A204.1 (cell line): ENCODE data around the gene RPH3AL.
"Not testable (repeated sequence)": the region's sequence is repeated elsewhere in the genome, so short reads cannot be mapped to it uniquely, and the experiment has no call there.

ENCODE experiments used
- FAIRE-seq: peaks from 2 replicates; lab custom pipeline; 2012; peaks lifted over from hg19 to GRCh38; lab: Jason Lieb, UNC

The RPH3AL gene

DNA sequence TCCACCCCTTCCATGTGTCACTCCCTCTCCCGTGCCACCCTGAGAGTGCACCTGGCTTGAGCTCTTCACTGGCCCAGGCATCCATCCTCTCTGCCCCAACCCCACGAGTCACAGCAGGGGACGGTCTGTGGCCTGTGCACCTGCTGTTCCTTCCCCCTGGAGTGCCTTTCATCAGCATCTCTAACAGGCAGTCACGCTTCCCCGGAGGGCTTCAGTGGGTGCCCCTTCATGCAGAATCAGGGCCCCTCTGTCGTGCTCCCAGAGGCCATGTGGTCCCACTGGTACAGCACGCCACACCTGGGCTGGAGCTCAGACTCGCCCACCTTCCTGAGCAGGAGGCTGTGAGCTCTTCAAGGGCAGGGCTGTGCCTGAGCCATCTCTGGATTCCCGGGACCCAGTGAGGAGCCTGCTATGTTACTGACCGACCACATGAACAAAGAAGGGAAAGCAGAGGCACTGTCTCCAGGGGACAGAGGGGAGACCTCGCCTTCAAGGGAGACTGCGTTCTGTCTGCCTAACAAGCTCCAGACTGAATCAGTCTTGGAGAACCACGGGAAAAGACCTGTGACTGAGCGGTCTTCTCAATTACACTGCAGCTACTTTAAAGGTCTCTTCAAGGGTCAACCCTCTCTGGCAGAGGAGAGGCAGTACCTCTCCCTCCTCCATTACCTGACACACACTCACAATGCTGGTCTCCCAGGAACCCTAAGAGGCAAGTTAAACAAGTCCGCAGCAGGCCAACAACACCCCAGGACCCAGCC lies 92.4 kb downstream of the RPH3AL start:
- no peak for FAIRE-seq

DNA sequence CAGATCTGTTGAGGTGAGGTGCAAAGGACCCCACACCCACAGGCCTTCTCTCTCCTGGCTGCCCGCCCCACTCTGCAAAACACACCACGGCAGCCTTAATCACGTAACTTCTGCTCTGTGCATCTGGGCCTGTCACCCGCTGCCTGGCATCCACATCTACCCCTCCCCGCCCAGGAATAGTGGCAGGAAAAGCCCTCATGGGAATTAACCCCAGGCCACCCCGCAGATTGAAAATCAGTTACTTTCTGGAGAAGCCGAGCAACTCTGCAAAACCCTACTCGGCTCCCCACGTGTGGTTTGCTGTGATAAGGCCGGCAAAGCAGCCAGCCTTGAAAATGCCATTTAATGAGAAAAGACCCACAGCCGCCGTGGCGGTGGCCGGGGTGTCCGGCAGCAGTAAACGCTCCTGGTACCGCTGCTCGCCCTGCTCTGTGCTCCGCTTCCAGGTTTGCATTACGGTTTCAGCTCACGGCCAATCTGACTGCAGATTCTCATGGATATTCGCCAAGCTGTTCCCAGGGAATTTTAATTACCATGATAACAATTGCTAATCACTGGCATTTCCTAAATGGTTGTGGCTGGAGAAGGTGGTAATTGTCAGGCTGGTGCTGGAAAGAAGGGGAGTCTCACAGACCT lies 93.1 kb downstream of the RPH3AL start:
- no peak for FAIRE-seq

DNA sequence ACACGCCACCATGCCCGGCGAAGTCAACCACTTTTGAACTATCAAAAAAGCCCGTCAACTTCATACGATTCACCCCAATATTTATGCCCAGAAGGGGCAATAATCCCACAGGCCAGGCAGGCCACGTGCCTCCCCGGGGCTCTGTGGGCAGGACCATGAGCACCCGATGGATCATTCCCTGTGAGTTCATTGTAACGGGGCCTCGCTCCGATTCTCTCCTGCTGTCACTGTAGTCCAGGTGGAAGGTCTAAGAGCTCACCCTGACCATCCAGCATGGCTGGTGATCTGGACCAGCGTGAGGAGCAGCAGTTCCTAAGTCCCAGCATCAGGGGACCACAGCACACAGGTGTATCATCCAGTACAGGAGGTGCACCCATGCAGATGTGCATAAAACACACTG lies 93.7 kb downstream of the RPH3AL start:
- no peak for FAIRE-seq

DNA sequence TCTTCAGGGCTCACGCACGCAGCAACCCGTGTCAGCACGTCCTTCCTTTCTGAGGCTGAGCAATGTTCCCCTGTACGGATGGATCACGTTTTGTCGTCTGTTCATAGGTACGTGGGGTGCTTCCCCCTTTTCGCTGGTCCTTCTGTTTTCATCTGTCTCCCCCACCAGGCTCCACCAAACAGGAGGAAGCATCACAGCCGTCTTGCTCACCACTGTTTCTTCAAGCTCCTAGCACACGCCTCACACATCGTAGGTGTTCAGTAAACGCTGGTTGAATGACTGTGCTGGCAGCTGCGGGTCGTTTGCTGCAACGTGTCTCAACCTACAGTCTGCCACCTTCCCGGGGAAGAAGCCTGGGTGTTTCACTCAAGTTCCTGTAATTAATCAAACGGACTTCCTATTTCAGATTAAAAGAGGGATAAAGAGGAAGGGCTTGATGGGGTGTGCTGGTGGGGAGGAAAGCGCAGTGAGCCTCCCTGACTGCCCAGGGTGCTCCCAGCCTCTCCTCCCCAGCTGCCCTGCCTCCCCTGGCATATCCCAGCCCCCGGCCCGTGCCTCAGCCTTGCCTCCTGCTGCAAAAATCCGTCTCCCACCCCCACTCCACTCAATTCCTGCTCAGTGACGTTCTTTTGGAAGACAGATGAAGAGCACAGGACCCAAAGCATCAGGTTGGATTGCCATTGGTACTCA lies 94.4 kb downstream of the RPH3AL start:
- no peak for FAIRE-seq

DNA sequence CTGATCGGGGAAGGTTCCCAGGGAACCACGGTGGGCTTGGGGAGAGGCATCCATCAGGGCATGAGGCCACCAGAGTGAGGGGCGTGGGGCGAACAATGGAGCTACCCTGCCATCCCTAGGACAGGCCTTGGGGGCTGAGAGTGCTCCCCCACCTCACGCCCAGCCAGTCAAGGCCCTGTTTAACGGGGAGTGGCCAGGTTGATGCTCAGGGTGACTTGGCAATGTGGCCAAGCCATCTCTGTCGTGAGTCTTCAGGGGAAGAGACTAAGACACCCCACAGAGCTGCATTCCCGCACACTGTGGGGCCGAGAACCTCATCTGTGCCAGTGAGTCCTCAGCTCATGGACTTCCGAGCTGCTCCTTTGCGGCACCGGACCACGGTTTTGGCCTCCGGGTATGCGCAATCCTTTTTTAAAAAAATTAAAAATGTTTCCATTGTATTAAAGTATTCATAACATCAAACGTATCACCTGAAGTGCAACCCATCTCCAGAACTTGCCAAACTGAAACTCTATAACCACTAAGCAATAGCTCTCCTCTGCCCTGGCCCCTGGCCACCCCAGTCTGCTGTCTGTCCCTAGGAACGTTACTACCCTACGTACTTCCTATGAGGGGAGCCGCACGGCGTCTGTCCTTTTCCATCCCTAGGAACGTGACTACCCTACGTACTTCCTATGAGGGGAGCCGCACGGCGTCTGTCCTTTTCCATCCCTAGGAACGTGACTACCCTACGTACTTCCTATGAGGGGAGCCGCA lies 99.3 kb downstream of the RPH3AL start:
- FAIRE-seq = no peak

DNA sequence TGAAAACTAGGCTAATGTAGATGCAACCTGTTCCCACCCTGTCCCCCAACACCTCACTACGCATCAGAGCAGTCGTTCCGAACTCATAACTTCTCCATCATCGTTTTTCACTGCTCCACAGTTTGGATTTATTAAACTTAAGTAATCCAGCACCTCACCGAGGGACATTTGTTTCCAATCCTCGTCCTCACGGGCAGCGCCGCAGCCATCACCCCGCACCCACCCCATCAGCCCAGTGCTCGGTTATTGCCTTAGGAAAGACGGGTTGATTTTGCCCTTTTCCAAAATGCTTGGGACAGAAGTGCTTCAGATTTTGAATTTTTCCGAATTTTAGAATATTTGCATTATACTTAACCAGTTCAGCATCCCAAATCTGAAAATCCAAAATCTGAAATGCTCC lies 100.2 kb downstream of the RPH3AL start:
- FAIRE-seq = no peak

DNA sequence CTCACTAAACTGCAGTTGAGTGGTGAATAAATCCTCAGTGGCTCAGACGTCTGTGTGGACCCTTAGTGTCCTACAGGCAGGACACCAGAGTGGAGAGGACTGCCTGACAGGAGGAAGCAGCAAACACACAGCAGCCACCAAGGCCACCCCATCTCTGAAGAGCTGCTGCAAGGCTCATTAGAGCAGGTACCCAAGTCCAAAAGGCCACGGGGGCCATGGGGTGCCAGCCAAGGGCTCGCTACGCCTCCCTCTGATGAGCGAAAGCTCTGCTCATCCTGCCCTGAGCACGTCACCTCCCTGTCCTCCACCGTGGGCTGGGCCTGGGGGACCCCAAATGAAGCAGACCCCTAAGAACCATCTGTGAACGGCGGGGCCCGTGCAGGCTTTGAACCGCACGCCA lies 101.1 kb downstream of the RPH3AL start:
- FAIRE-seq = no peak

DNA sequence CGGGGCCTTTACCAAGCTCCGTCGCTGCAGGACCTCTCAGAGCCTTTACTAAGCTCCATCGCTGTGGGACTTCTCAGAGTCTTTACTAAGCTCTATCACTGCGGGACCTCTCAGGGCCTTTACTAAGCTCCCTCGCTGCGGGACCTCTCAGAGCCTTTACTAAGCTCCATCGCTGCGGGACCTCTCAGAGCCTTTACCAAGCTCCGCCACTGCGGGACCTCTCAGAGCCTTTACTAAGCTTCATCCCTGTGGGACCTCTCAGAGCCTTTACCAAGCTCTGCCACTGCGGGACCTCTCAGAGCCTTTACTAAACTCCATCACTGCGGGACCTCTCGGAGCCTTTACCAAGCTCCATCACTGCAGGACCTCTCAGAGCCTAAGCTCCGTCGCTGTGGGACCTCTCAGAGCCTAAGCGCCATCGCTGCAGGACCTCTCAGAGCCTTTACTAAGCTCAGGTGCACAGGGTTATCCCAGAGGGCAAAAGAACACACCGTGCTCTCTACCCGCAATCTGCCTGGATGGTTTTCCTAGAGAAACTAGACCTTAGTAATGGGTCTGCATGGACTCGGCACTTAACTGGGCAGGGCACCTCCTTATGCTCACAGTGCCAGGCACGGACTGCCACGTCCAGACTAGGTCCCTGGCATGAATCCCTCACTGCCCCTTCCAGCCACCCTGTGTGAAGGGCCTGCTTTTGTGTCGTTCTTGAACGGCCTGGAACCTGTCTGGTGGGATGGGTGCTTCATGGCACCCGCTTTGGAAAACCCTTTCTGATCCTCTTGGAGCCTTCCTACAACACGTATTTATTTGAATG lies 101.9 kb downstream of the RPH3AL start:
- no peak for FAIRE-seq

DNA sequence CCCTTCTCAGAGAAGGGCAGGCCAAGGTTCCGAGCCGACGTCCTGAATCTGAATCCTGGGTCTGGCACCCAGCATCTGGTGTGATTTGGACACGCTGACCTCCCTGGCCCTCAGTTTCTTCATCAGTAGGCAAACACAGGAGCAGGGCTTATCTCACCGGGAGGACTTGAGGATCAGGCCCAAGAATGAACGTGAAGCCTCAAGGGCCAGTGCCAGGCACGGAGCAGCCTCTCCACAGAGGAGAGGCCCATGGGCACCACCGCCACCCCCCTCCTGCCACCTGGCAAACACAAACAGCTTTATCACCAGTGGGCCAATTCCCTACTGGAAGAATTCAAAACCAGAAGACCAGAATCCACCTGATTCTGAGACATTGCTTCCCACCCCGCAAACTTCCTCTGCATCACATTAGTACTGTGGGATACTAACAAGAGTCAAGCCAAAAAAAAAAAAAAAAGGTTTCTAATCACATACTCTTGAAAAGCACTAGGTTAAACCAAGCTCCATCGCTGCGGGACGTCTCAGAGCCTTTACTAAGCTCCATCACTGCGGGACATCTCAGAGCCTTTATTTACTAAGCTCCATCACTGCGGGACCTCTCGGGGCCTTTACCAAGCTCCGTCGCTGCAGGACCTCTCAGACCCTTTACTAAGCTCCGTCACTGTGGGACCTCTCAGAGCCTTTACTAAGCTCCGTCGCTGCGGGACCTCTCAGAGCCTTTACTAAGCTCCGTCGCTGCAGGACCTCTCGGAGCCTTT lies 103.2 kb downstream of the RPH3AL start:
- FAIRE-seq = no peak

DNA sequence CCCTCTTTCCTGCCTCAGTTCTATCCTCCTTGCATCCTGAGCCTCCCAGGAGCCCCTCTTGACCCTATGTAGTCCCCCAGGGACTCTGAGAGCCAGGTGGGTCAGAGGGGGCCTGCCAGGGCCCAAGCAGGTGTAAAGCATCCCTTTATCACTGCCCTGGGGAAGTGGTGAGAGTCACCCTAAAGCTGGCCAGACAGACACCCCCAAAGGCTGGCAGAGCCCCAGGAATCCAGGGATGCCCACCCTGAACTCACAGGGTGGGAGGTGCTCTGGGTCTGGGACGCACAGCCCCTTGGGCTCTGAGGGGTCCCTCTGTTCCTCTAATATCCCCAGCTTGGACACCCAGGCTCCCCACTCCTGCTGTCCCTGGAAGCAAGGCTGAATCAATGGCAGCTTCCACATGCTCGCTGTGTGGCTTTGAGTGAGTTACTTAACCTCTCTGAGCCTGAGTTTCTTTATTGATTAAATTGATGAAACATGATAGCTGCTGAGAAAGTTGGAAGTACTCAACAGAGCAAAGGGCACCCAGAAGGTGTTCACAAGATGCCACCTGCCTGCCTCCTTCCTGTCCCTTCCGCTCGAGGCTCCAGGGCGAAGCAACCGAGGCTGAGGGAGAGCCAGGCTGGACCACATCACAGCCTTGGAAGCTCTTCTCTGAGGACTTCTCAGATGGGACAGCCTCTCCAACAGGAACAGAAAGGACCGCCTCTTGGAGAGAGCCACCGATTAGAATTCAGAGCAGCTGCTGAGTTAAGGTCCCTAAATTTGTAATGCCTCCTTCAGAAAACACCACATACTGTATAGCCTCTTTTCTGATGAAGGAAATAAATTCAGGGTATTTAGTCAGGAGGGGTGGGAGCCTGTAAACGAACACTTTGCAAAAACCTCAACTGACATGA lies 104.0 kb downstream of the RPH3AL start:
- no peak for FAIRE-seq

DNA sequence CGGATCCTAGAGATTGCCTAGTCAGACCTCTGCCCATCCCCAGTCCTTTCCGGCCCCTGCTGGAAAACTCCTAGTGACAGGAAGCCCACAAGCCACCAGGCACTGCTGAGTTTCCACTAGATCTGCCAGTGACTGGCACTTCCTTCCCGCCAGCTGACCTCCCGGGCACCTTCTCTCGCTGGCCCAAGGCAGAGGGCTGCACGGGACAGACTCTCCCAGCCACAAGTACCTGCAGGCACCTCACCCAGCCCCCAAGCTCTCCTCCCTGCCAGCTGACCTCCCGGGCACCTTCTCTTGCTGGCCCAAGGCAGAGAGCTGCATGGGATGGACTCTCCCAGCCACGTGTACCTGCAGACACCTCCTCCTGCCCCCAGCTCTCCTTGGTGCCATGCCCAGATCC lies 104.8 kb downstream of the RPH3AL start:
- no peak for FAIRE-seq

DNA sequence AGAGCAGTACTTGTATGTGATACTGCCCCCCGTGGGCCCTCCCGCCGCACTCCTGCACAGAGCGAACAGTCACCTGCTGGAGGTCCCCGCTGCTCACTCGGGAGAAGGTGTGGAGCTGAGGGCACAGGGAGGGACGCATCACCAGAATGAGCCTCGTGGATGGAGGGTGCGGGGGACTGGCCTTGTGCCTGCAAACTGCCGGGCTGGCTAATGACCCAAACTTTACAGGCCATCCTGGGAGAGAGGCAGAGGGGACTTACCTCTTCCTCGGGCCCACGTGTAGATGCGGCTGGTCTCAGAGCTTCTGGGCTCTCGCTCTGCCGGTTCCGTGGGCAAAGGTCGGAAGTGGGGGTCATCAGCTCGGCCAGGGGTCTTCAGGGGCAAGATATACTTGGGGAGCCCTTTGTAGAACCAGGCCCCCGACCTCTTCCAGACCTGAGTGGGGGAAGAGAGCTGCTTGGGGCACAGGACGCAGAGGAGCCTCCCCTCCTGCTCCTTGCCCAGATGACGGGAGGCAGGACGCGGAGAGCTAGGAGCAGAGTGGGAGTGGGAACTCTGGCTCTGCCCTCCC lies 105.7 kb downstream of the RPH3AL start:
- no peak for FAIRE-seq

DNA sequence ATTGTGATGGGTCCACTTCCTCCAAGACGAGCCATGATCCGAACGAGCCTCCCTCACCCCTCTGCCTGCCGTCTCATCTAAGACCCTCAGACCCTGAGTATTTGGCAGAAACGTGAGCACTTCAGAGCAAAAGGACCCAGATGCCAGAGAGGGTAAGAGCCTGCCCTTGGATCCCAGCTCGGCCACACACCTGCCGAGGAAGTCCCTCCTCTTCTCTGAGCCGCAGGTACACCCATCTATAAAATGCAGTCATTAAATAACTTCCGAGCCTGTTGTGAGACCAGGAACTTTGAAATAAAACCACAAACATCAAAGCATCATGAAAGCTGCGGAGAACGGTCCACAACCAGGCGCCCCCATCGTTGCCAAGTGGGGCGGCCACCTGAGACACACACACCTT lies 106.4 kb downstream of the RPH3AL start:
- no peak for FAIRE-seq

DNA sequence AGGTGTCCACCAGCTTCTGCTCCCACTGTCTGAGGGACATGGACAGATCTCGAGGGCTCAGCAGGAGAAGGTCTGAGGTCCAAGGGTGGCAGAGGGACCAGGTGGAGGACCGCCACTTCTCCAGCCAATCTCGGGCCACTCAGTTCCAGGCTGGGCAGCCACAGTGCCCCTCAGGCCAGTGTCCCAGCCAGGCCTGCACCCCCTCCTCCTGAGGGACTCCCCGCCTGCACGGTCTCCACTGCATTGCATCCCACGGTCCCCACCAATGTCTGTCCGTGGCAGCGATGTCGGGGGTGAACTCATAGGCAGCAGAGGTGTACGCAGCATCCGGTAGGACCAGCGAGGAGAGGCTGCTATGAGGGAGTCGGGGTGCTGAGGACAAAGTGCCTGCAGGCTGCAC lies 107.0 kb downstream of the RPH3AL start:
- no peak for FAIRE-seq

DNA sequence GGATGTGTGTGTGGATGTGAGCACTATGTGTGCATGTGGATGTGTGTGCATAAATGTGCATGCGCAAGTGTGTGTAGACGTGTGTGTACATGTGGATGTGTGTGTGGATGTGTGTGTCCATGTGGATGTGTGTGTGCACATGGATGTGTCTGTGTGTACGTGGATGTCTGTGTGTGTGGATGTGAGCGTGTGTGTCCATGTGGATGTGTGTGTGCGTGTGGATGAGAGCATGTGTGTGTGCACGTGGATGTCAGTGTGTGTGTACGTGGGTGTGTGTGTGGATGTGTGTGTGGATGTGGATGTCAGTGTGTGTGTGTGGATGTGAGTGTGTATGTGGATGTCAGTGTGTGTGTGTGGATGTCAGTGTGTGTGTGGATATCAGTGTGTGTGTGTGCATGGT lies 107.6 kb downstream of the RPH3AL start:
- no peak for FAIRE-seq

DNA sequence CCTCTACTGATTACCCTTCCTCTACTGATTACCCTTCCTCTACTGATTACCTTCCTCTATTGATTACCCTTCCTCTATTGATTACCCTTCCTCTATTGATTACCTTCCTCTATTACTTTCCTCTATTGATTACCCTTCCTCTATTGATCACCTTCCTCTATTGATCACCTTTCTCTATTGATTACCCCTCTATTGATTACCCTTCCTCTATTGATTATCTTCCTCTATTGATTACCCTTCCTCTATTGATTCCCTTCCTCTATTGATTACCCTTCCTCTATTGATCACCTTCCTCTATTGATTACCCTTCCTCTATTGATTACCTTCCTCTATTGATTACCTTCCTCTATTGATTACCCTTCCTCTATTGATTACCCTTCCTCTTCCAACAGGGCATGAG lies 108.7 kb downstream of the RPH3AL start:
- not testable (repeated sequence) for FAIRE-seq

DNA sequence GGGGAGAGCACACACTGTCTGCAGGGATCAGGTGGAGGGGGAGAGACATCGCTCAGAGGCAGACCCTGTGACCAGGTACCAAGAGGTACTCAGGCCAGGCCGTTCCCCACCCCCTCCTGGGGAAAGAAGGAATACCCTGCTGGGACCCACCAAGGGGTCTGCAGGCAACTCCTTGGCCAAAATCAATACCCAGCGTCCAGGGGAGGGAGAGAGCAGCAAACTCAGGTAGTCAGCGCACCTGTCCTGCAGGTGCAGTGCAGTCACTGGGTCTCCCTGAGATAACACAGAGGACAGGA lies 113.7 kb downstream of the RPH3AL start:
- no peak for FAIRE-seq

DNA sequence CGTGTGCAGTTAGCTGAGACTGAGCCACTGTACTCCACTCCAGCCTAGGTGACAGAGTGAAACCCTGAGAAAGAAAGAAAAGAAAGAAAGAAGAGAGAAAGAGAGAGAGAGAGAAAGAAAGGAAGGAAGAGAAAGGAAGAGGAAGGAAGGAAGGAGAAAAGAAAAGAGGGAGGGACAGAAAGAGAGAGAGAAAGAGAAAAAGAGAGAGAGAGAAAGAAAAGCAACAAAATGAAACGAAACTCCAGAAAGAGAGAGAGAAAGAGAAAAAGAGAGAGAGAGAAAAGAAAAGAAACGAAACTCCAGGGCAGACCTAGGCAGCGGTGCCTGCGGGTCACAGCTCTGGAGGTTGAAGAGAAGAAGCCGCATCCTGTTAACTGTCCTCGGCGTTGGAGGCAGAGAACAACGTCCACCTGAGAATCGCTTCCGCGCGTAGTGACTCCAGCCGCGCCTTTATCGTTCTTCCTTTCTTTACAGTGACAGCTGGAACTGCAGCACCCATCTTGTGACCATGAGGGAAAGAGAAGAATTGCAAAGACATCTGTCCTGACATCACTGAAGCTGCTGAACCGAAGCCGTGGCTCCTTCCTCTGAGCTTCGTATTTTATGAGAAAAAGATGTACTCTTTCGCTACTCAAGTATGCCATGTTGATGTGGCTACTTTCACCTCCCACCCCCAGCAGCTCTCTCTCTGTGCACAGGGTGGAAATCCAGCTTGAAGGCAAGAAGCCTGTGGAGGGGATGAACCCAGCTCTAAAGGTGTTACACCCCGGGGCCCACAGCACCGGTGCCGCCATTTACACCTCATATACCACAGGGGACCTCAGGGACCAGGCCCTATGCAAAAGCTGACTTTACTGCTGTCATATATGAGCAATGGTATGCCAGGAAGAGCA lies 114.3 kb downstream of the RPH3AL start:
- FAIRE-seq = no peak

DNA sequence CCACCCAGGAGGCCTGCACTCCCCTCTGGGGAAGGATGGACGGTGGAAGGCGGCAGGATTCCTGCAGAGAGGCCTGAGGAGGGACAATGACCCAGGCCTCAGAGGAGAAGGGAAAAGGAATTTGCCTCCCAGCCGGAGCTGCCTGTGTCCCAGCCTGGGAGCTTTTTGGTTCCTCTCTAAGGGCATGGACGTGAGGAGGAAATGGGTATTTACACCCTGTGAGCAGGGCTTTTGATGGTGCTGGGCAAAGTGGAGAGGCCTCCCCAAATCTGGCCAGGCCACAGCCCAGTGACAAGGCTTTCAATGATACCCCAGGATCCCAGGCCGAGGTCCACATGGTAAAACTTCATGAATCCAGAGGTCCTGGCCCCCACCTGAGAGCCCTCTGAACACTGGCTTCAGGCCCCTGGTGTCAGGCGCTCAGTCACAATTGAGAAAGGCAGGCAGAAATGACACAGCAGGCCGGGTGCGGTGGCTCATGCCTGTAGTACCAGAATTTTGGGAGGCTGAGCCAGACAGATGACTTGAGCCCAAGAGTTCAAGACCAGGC lies 115.1 kb downstream of the RPH3AL start:
- FAIRE-seq = no peak
